Cortex of kidney (tissue), 1 donor: ENCODE results near the gene RBL2.
A peak's percentile ranks its signal among the peaks of the same experiment; 100 is the strongest.
"Not testable (repeated sequence)": the region's sequence is repeated elsewhere in the genome, so short reads cannot be mapped to it uniquely, and the experiment has no call there.

Experiments used
- DNase-seq: peaks from one replicate; lab custom pipeline; 2025; lab: John Stamatoyannopoulos, UW

Gene RBL2

GRCh38 chr16:53434377-53435065 is at the start of gene RBL2:
RBL2 (plus strand) TSS chr16:53434471; CDS start chr16:53434557, 86 bp downstream.
- peak; percentile 31 for DNase-seq

- not testable (repeated sequence) for DNase-seq
Measured at GRCh38 chr16:53384610-53385009, 49.7 kb upstream of the RBL2 start.

- DNase-seq, result no peak
Measured at GRCh38 chr16:53404959-53405358, 29.3 kb upstream of the RBL2 start.

- DNase-seq, result no peak
Measured at GRCh38 chr16:53412549-53412948, 21.7 kb upstream of the RBL2 start.

- no peak for DNase-seq
Measured at GRCh38 chr16:53413864-53414263, 20.4 kb upstream of the RBL2 start.

GRCh38 chr16:53414381-53414780 is 19.9 kb upstream of the RBL2 start:
- no peak for DNase-seq

GRCh38 chr16:53415504-53415903 is 18.8 kb upstream of the RBL2 start:
- DNase-seq, result no peak

- no peak for DNase-seq
Measured at GRCh38 chr16:53417011-53417410, 17.3 kb upstream of the RBL2 start.

- DNase-seq, result no peak
Measured at GRCh38 chr16:53417976-53418375, 16.3 kb upstream of the RBL2 start.

- DNase-seq, result not testable (repeated sequence)
Measured at GRCh38 chr16:53419383-53419709, 14.9 kb upstream of the RBL2 start.

- DNase-seq, result no peak
Measured at GRCh38 chr16:53421248-53421647, 13.0 kb upstream of the RBL2 start.

- not testable (repeated sequence) for DNase-seq
Measured at GRCh38 chr16:53423968-53424367, 10.3 kb upstream of the RBL2 start.

- DNase-seq, result no peak
Measured at GRCh38 chr16:53428681-53429080, 5.6 kb upstream of the RBL2 start.

- DNase-seq, result no peak
Measured at GRCh38 chr16:53429221-53429943, 4.9 kb upstream of the RBL2 start.

- DNase-seq, result no peak
Measured at GRCh38 chr16:53430363-53430762, 3.9 kb upstream of the RBL2 start.

GRCh38 chr16:53433509-53433908 is 762 bp upstream of the RBL2 start:
- DNase-seq, result no peak

- DNase-seq, result no peak
Measured at GRCh38 chr16:53433930-53434376, 318 bp upstream of the RBL2 start.

GRCh38 chr16:53435066-53435688 is 906 bp downstream of the RBL2 start:
- DNase-seq, result no peak

GRCh38 chr16:53440125-53440524 is 5.9 kb downstream of the RBL2 start:
- DNase-seq, result no peak

GRCh38 chr16:53445534-53445933 is 11.3 kb downstream of the RBL2 start:
- no peak for DNase-seq

- no peak for DNase-seq
Measured at GRCh38 chr16:53446090-53446489, 11.8 kb downstream of the RBL2 start.

- DNase-seq, result no peak
Measured at GRCh38 chr16:53449816-53450517, 15.7 kb downstream of the RBL2 start.

GRCh38 chr16:53453928-53454327 is 19.7 kb downstream of the RBL2 start:
- no peak for DNase-seq
